GM19023 (cell line): ENCODE measurements around the gene MEPCE.

Experiments used
- ATAC-seq: cut with Tn5 transposase; IDR thresholded peaks from one replicate; pipeline ENCODE4 v1.9.1; 2021; ENCODE audit warnings: mild to moderate bottlenecking, moderate library complexity; ENCODE audit not compliant: unreplicated experiment

The MEPCE gene

GRCh38 chr7:100482728-100483089, 53.1 kb downstream of the MEPCE start:
- ATAC-seq = no peak

DNA sequence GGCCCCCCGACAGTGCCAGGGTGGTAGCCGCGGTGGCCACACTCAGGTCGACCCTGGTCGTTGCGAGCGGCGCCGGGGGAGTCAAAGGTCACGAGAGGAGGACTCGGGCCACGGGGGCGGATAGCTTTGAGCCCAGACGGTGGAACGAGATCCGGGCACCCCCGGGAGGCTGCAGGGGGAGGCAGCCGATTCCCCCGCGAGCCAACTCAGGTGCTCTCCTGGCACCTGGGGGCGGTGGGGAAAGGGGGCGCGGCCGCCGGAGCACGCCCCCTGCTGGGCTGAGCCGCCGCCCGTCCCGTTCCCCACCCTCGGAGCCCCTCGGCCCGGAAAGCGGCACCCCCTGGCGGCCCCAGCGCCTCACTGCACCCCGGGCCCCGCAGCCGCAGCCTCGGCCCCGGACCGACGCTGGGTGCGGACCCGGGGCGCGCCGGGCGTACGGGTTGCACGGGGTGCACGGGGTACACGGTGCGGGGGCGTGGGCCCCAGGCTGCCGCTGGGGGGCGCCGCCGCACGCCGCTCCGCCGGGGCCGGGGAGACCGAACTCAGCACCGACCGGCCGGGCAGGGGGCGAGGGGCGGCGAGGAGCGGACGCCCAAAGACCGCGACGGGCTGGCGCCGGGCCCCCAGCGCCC, 53.6 kb downstream of the MEPCE start:
- peak; percentile 52 for ATAC-seq
